PC-9 (cell line): ENCODE data around the gene RAD21L1. TPM values are rescaled to one million over a fixed set of nuclear protein-coding genes. Genes with fewer than 3 reads are reported as not detected.

ENCODE experiments used
- BruUV-seq: library from RNA; stranded (reverse); fragments of 400-500 nt; replicated peaks from 2 replicates; lab custom pipeline; 2021; lab: Mats Ljungman, UMichigan
- CTCF ChIA-PET: fragments of 300-600 bp; sonication (Branson Sonifier 250); formaldehyde crosslinking; loops from one replicate; lab custom pipeline; 2022; ENCODE audit warnings: antibody characterized with exemption; lab: Charles Lee
- POLR2A ChIA-PET: fragments of 300-600 bp; sonication (Branson Sonifier 250); formaldehyde crosslinking; loops from one replicate; lab custom pipeline; 2022; ENCODE audit warnings: antibody characterized with exemption; ENCODE audit not compliant: unreplicated experiment; lab: Charles Lee
- DNase-seq, 2 experiments: peaks; one replicate each; pipeline versions ENCODE4 v3.0.0 to v3.0.0-alpha.2; 2015 to 2022; ENCODE audit warnings: mixed read lengths in 1 of 2
- H2AFZ ChIP-seq: fragments of 200-600 bp; sonication (generic); 2 replicates; pipeline ENCODE4 v1.8.1; 2017; ENCODE audit warnings: antibody characterized with exemption
- H3F3A ChIP-seq: fragments of 200-600 bp; sonication (generic); 2 replicates; pipeline ENCODE4 v1.8.1; 2017; ENCODE audit warnings: antibody characterized with exemption, mild to moderate bottlenecking, low read depth; ENCODE audit not compliant: insufficient read depth
- H3K27ac ChIP-seq: fragments of 200-600 bp; sonication (generic); 2 replicates; pipeline ENCODE4 v1.6.1; 2016; ENCODE audit warnings: mixed run types
- H3K27me3 ChIP-seq: fragments of 200-600 bp; sonication (generic); 2 replicates; pipeline ENCODE4 v1.6.1; 2016; ENCODE audit warnings: low read depth, mixed run types; ENCODE audit not compliant: insufficient read depth
- H3K36me3 ChIP-seq: fragments of 200-600 bp; sonication (generic); 2 replicates; pipeline ENCODE4 v1.6.1; 2016; ENCODE audit warnings: low read depth, mixed run types
- H3K4me1 ChIP-seq: fragments of 200-600 bp; sonication (generic); replicated peaks from 2 replicates; pipeline ENCODE4 v1.6.1; 2016; ENCODE audit warnings: mixed run types; ENCODE audit not compliant: insufficient read depth
- H3K4me2 ChIP-seq: fragments of 200-600 bp; sonication (generic); 2 replicates; pipeline ENCODE4 v1.6.1; 2017; ENCODE audit warnings: mixed run types
- H3K4me3 ChIP-seq: fragments of 200-600 bp; sonication (generic); 2 replicates; pipeline ENCODE4 v1.6.1; 2016; ENCODE audit warnings: mixed run types
- H3K79me2 ChIP-seq: fragments of 200-600 bp; sonication (generic); 2 replicates; pipeline ENCODE4 v1.6.1; 2017; ENCODE audit warnings: low read depth, mixed run types
- H3K9me2 ChIP-seq: fragments of 200-600 bp; sonication (generic); 2 replicates; pipeline ENCODE4 v1.8.1; 2017; ENCODE audit warnings: mild to moderate bottlenecking; ENCODE audit not compliant: insufficient read depth
- H3K9me3 ChIP-seq: fragments of 200-600 bp; sonication (generic); 2 replicates; pipeline ENCODE4 v1.8.1; 2016; ENCODE audit warnings: low read depth; ENCODE audit not compliant: insufficient read depth
- H4K20me1 ChIP-seq: fragments of 200-600 bp; sonication (generic); 2 replicates; pipeline ENCODE4 v1.8.1; 2017; ENCODE audit not compliant: insufficient read depth
- CTCF ChIP-seq: fragments of 200-600 bp; sonication (generic); conservative IDR thresholded peaks from 2 replicates; pipeline ENCODE4 v1.6.1; 2017; ENCODE audit warnings: mixed run types, antibody characterized with exemption, mild to moderate bottlenecking, moderate library complexity
- EZH2 ChIP-seq: fragments of 200-600 bp; sonication (generic); IDR thresholded peaks from 2 replicates; pipeline ENCODE4 v1.8.0; 2017; ENCODE audit warnings: antibody characterized with exemption, low read depth
- intact Hi-C: fragments of 100-400 bp; cut with micrococcal nuclease; formaldehyde crosslinking; loops from one replicate; pipeline ENCODE4 v1.10.0; 2022; ENCODE audit not compliant: unreplicated experiment
- total RNA-seq: library from RNA; stranded (reverse); gene quantifications from 2 replicates; pipeline ENCODE4 v1.2.3, GENCODE V29; 2021

Gene RAD21L1
- total RNA-seq, 1 experiment from 2014 or later: not detected

GRCh38 chr20:1187605-1188171 lies 38.2 kb upstream of the RAD21L1 start:
- Histone ChIP-seq H3K79me2 (no peaks in the 10 kb centered on the region), H2AFZ (no peak overlapping the region), H3K4me1 (no peaks in the 10 kb centered on the region), H3K4me3 (no peak overlapping the region), H3K9me2 (no peaks in the 10 kb centered on the region), H4K20me1 (no peaks in the 10 kb centered on the region), H3K27ac (no peak overlapping the region), H3K27me3 (peaks cover 40% of the 10 kb centered on the region), H3K9me3 (no peaks in the 10 kb centered on the region), H3F3A (no peaks in the 10 kb centered on the region), H3K36me3 (no peaks in the 10 kb centered on the region), H3K4me2 (no peak overlapping the region)
- DNase-seq: peak in 1 of 2 experiments; percentile 56
- ChIA-PET CTCF (interaction anchor here (1.3 kb wide), 1 partner anchor 12 kb away, joined by 3 read pairs; no protein-coding TSS in a partner anchor), POLR2A (no interaction called here)
- no TSS peak for BruUV-seq
- TF ChIP-seq CTCF (no peak), EZH2 (no peak)
- intact Hi-C loops: no loop called here

GRCh38 chr20:1188347-1188746 lies 37.5 kb upstream of the RAD21L1 start:
- DNase-seq: no peak
- intact Hi-C loops: no loop called here
- H3K9me2 ChIP-seq: no peaks in the 10 kb centered on the region
- H3K4me1 ChIP-seq: no peaks in the 10 kb centered on the region
- no peaks in the 10 kb centered on the region for H3K9me3 ChIP-seq
- peaks cover 45% of the 10 kb centered on the region for H3K27me3 ChIP-seq
- ChIA-PET POLR2A (no interaction called here), CTCF (no interaction called here)
- H3K4me3 ChIP-seq: no peak overlapping the region
- H3F3A ChIP-seq: no peaks in the 10 kb centered on the region
- no peaks in the 10 kb centered on the region for H4K20me1 ChIP-seq
- H3K79me2 ChIP-seq: no peaks in the 10 kb centered on the region
- no peak overlapping the region for H3K27ac ChIP-seq
- no peaks in the 10 kb centered on the region for H3K36me3 ChIP-seq
- no TSS peak for BruUV-seq
- no peak overlapping the region for H2AFZ ChIP-seq
- TF ChIP-seq EZH2: no peak
- no peak for TF ChIP-seq CTCF
- no peak overlapping the region for H3K4me2 ChIP-seq

GRCh38 chr20:1189827-1190226 lies 36.0 kb upstream of the RAD21L1 start:
- CTCF ChIA-PET: no interaction called here
- no peak overlapping the region for H2AFZ ChIP-seq
- no peak for TF ChIP-seq EZH2
- TF ChIP-seq CTCF: no peak
- POLR2A ChIA-PET: interaction anchor here (0.7 kb wide), 1 partner anchor 559 kb away, joined by 22 read pairs; no protein-coding TSS in a partner anchor
- H4K20me1 ChIP-seq: no peaks in the 10 kb centered on the region
- no peaks in the 10 kb centered on the region for H3K79me2 ChIP-seq
- BruUV-seq: no TSS peak
- no peaks in the 10 kb centered on the region for H3F3A ChIP-seq
- H3K27ac ChIP-seq: no peak overlapping the region
- no peak for DNase-seq
- H3K4me1 ChIP-seq: no peaks in the 10 kb centered on the region
- no peaks in the 10 kb centered on the region for H3K36me3 ChIP-seq
- H3K9me3 ChIP-seq: no peaks in the 10 kb centered on the region
- intact Hi-C loops: no loop called here
- H3K4me2 ChIP-seq: no peak overlapping the region
- no peaks in the 10 kb centered on the region for H3K9me2 ChIP-seq
- H3K4me3 ChIP-seq: no peak overlapping the region
- peaks cover 33% of the 10 kb centered on the region for H3K27me3 ChIP-seq
